Neural cell (in vitro differentiated cells): Measurements from ENCODE around the gene PGS1.

Experiments
- CTCF ChIP-seq: fragments of 450-650 bp; IDR thresholded peaks from 2 replicates; pipeline ENCODE4 v1.5.1; 2014; ENCODE audit warnings: antibody characterized with exemption, mild to moderate bottlenecking, moderate library complexity; ENCODE audit not compliant: poor library complexity, severe bottlenecking
- EP300 ChIP-seq: fragments of 450-650 bp; conservative IDR thresholded peaks from 2 replicates; pipeline ENCODE4 v1.6.1; 2014; ENCODE audit warnings: antibody characterized with exemption, mild to moderate bottlenecking, moderate library complexity; ENCODE audit not compliant: poor library complexity, severe bottlenecking
- POLR2AphosphoS5 ChIP-seq: IDR thresholded peaks from 2 replicates; pipeline ENCODE4 v1.6.1; 2012
- RAD21 ChIP-seq: fragments of 450-650 bp; conservative IDR thresholded peaks from 2 replicates; pipeline ENCODE4 v1.6.1; 2014; ENCODE audit warnings: antibody characterized with exemption, mild to moderate bottlenecking, moderate library complexity
- REST ChIP-seq: IDR thresholded peaks from 2 replicates; pipeline ENCODE4 v1.6.1; 2012; ENCODE audit warnings: borderline replicate concordance
- SMC3 ChIP-seq: fragments of 450-650 bp; conservative IDR thresholded peaks from 2 replicates; pipeline ENCODE4 v1.6.1; 2014; ENCODE audit warnings: antibody characterized with exemption, mild to moderate bottlenecking, moderate library complexity; ENCODE audit not compliant: poor library complexity

GRCh38 chr17:78442648-78443218 is 64.3 kb downstream of the PGS1 start:
- TF ChIP-seq CTCF (no peak), REST (no peak), EP300 (no peak), SMC3 (no peak), POLR2AphosphoS5 (no peak), RAD21 (no peak)
